ENCODE results near the gene IL1RL1.

IL1RL1 gene

DNA sequence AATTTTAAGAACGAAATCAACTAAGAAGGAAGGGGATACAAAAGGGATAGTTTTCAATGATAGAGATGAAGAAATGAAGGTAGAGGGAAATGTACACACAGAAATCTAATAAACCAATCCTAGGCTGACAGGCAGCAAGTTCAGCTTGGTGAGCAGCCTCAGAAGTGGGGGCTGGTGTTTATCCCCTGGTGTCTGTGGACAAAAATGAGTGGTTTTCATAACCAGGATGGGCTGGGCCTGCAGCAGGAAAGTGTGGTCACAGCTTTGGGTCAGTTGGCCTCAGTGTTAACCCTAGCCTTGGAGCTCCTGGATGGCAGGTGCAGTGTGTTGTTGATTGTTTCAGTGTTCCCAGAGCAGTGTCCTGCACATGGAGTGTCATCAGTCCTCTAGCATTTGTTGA is 58.5 kb downstream of the IL1RL1 start:
- TF ChIP-seq, protein P1, sequence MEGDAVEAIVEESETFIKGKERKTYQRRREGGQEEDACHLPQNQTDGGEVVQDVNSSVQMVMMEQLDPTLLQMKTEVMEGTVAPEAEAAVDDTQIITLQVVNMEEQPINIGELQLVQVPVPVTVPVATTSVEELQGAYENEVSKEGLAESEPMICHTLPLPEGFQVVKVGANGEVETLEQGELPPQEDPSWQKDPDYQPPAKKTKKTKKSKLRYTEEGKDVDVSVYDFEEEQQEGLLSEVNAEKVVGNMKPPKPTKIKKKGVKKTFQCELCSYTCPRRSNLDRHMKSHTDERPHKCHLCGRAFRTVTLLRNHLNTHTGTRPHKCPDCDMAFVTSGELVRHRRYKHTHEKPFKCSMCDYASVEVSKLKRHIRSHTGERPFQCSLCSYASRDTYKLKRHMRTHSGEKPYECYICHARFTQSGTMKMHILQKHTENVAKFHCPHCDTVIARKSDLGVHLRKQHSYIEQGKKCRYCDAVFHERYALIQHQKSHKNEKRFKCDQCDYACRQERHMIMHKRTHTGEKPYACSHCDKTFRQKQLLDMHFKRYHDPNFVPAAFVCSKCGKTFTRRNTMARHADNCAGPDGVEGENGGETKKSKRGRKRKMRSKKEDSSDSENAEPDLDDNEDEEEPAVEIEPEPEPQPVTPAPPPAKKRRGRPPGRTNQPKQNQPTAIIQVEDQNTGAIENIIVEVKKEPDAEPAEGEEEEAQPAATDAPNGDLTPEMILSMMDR (IDR thresholded peaks at IDR 0.05): no peak
- Histone ChIP-seq H3K4me1 (ENCODE audit: control insufficient read depth in 1 of 2, insufficient read depth in 1 of 2, low read depth in 1 of 2, low read length in 1 of 2) (peaks cover 23 to 41% of the 10 kb centered on the region in 2 experiments), H3K4me3 (ENCODE audit: low read depth in 1 of 2, low read length in 1 of 2) (no peak overlapping the region), H3K27me3 (no peaks in the 10 kb centered on the region), H3K27ac (no peak overlapping the region), H3K9me3 (no peaks in the 10 kb centered on the region), H3K36me3 (peaks cover 30% of the 10 kb centered on the region)

DNA sequence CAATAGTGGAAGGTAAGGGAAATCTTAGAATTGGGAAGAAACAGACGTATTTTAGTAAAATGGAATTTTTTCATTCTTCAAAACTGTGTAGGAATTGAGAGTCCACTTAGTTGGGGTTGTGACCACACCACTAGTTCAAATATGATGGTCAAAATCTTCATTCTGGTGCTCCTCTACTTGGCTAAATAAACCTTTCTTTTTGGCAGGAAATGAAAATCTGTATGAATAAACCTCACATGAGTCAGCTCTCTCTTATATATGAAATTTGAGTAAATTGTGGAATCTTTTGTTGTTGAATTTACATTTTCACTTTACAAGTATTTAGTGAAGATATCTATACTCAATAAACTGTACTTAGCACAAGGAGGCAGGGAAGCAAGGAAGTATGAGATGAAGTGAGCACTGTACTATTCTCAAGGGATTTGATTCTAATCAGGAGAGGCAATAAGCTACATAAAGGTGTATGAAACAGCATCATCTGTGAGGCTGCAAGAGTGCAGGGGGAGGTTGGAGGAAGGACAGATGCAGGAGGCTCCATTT is 64.8 kb downstream of the IL1RL1 start:
- TF ChIP-seq, protein P1 (IDR thresholded peaks at IDR 0.05): no peak
- Histone ChIP-seq H3K36me3 (peaks cover 20% of the 10 kb centered on the region), H3K9me3 (no peaks in the 10 kb centered on the region), H3K4me3 (ENCODE audit: low read depth in 1 of 2, low read length in 1 of 2) (no peak overlapping the region), H3K27ac (no peak overlapping the region), H3K4me1 (ENCODE audit: control insufficient read depth in 1 of 2, insufficient read depth in 1 of 2, low read depth in 1 of 2, low read length in 1 of 2) (no peaks in the 10 kb centered on the region), H3K27me3 (no peaks in the 10 kb centered on the region)

DNA sequence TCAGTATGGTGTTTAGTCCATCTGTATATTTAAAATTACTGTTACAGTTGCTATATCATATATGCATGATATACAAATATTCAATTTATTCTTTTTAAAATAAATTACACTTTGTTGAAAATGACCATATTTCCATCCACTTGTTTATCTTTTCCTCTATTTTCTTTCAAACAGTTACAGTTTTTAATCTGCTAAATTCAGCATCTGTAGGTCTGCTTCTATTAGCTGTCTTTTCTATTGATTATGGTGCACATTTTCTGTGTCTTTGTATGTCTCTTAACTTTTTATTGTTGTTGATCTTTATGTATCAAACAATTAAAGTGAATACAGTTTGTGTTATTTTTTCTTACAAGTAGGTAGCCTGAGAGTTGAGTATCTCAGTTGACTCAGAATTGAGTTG is 72.4 kb downstream of the IL1RL1 start:
- no peaks in the 10 kb centered on the region for H3K9me3 ChIP-seq
- H3K27me3 ChIP-seq: no peaks in the 10 kb centered on the region
- no peak overlapping the region for H3K27ac ChIP-seq
- H3K4me3 ChIP-seq (ENCODE audit: low read depth in 1 of 2, low read length in 1 of 2): no peak overlapping the region
- no peaks in the 10 kb centered on the region for H3K4me1 ChIP-seq (ENCODE audit: control insufficient read depth in 1 of 2, insufficient read depth in 1 of 2, low read depth in 1 of 2, low read length in 1 of 2)
- TF ChIP-seq, protein P1 (IDR thresholded peaks at IDR 0.05): no peak
- peaks cover 46% of the 10 kb centered on the region for H3K36me3 ChIP-seq

DNA sequence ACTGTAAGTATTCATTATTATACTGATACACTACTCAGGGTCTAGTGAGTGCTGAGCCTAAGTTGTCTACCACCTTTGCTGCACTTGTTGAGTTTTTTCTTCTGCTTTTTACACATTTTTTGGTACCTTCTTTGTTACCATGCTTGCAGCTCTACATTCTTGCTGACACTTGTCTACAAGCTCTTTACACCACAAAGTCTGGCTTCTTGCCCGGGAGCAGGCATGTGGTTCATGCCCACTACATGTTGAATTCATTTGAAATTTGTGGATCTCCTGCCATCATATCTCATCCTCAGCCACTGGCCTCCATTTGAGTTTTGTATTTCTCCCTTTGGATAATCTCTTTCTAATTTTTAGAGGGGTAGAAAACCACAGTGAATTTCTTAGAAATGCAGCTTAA is 74.2 kb downstream of the IL1RL1 start:
- Histone ChIP-seq H3K27me3 (no peaks in the 10 kb centered on the region), H3K9me3 (no peaks in the 10 kb centered on the region), H3K4me3 (ENCODE audit: low read depth in 1 of 2, low read length in 1 of 2) (no peak overlapping the region), H3K36me3 (peaks cover 63% of the 10 kb centered on the region), H3K4me1 (ENCODE audit: control insufficient read depth in 1 of 2, insufficient read depth in 1 of 2, low read depth in 1 of 2, low read length in 1 of 2) (no peaks in the 10 kb centered on the region), H3K27ac (no peak overlapping the region)
- TF ChIP-seq, protein P1 (IDR thresholded peaks at IDR 0.05): no peak

DNA sequence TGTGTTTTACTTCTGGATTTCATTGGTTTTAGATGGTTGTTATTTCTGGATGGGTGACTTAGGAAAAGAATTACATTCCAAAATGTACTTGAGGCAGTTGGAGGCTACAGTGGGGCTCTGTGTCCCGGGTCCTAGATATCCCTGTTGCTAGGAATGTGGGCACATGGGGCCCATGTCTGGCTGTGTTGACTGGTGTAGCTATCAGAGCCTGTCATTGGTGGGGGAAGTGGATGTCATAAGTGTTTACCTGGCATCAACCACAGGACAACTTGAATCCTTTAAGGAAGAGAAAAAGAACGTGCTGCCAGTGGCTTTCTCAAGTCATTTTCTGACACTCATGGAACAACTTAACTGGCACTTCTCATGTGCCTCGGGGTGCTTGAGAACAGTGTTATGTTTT is 74.6 kb downstream of the IL1RL1 start:
- TF ChIP-seq, protein P1 (IDR thresholded peaks at IDR 0.05): no peak
- Histone ChIP-seq H3K27me3 (no peaks in the 10 kb centered on the region), H3K27ac (no peak overlapping the region), H3K4me1 (ENCODE audit: control insufficient read depth in 1 of 2, insufficient read depth in 1 of 2, low read depth in 1 of 2, low read length in 1 of 2) (no peaks in the 10 kb centered on the region), H3K9me3 (no peaks in the 10 kb centered on the region), H3K36me3 (peaks cover 64% of the 10 kb centered on the region), H3K4me3 (ENCODE audit: low read depth in 1 of 2, low read length in 1 of 2) (no peak overlapping the region)

Data from neutrophil (primary cell).